HS-5 (cell line): ENCODE results near the gene ISX.

Source experiments
- DNase-seq: peaks from one replicate; pipeline ENCODE4 v3.0.0-alpha.2; 2012; ENCODE audit warnings: low read depth

The ISX gene

GRCh38 chr22:35053060-35053835 is 12.7 kb upstream of the ISX start:
- DNase-seq = no peak

GRCh38 chr22:35054064-35054463 is 11.9 kb upstream of the ISX start:
- DNase-seq = no peak

- DNase-seq = no peak
Measured at GRCh38 chr22:35056486-35056885, 9.5 kb upstream of the ISX start.

- no peak for DNase-seq
Measured at GRCh38 chr22:35057155-35057554, 8.8 kb upstream of the ISX start.

- DNase-seq = no peak
Measured at GRCh38 chr22:35059632-35060031, 6.3 kb upstream of the ISX start.

GRCh38 chr22:35064664-35065063 is 1.3 kb upstream of the ISX start:
- no peak for DNase-seq

- DNase-seq = no peak
Measured at GRCh38 chr22:35065183-35065582, 775 bp upstream of the ISX start.

- no peak for DNase-seq
Measured at GRCh38 chr22:35066768-35067167, 810 bp downstream of the ISX start.

- no peak for DNase-seq
Measured at GRCh38 chr22:35069541-35069940, 3.6 kb downstream of the ISX start.

GRCh38 chr22:35070451-35071093 is 4.6 kb downstream of the ISX start:
- DNase-seq = no peak

- DNase-seq = no peak
Measured at GRCh38 chr22:35071784-35072183, 5.8 kb downstream of the ISX start.

- peak; percentile 6 for DNase-seq
Measured at GRCh38 chr22:35072925-35073324, 7.0 kb downstream of the ISX start.

- no peak for DNase-seq
Measured at GRCh38 chr22:35074583-35074982, 8.6 kb downstream of the ISX start.

- DNase-seq = no peak
Measured at GRCh38 chr22:35076630-35077029, 10.7 kb downstream of the ISX start.

- DNase-seq = no peak
Measured at GRCh38 chr22:35085621-35086020, 19.7 kb downstream of the ISX start.

GRCh38 chr22:35089139-35089538 is 23.2 kb downstream of the ISX start:
- no peak for DNase-seq

GRCh38 chr22:35092406-35092805 is 26.4 kb downstream of the ISX start:
- DNase-seq = no peak

- no peak for DNase-seq
Measured at GRCh38 chr22:35098921-35099320, 33.0 kb downstream of the ISX start.

- no peak for DNase-seq
Measured at GRCh38 chr22:35099883-35100282, 33.9 kb downstream of the ISX start.

GRCh38 chr22:35102663-35103062 is 36.7 kb downstream of the ISX start:
- no peak for DNase-seq

GRCh38 chr22:35103761-35104160 is 37.8 kb downstream of the ISX start:
- no peak for DNase-seq

- DNase-seq = no peak
Measured at GRCh38 chr22:35104491-35104890, 38.5 kb downstream of the ISX start.

GRCh38 chr22:35109616-35110015 is 43.7 kb downstream of the ISX start:
- DNase-seq = no peak

GRCh38 chr22:35111244-35111643 is 45.3 kb downstream of the ISX start:
- no peak for DNase-seq
